ENCODE data around the gene BTBD7. TPM values are rescaled to one million over a fixed set of nuclear protein-coding genes. Genes with fewer than 3 reads are reported as not detected.

BTBD7 gene
- total RNA-seq, 1 experiment from 2014 or later, result 24.7 TPM

GRCh38 chr14:93299866-93300265 lies 33.0 kb downstream of the BTBD7 start:
- TF ChIP-seq TCF7L2 (IDR thresholded peaks at IDR 0.05; ENCODE audit: low read depth, low read length) (no peak), POLR2AphosphoS5 (IDR thresholded peaks at IDR 0.05; ENCODE audit: low read depth, low read length) (no peak), CTCF (IDR thresholded peaks at IDR 0.05) (no peak), SIN3A (IDR thresholded peaks at IDR 0.05; ENCODE audit: borderline replicate concordance, insufficient read depth, low read depth, low read length) (no peak)
- TF ChIP-seq, protein P1, sequence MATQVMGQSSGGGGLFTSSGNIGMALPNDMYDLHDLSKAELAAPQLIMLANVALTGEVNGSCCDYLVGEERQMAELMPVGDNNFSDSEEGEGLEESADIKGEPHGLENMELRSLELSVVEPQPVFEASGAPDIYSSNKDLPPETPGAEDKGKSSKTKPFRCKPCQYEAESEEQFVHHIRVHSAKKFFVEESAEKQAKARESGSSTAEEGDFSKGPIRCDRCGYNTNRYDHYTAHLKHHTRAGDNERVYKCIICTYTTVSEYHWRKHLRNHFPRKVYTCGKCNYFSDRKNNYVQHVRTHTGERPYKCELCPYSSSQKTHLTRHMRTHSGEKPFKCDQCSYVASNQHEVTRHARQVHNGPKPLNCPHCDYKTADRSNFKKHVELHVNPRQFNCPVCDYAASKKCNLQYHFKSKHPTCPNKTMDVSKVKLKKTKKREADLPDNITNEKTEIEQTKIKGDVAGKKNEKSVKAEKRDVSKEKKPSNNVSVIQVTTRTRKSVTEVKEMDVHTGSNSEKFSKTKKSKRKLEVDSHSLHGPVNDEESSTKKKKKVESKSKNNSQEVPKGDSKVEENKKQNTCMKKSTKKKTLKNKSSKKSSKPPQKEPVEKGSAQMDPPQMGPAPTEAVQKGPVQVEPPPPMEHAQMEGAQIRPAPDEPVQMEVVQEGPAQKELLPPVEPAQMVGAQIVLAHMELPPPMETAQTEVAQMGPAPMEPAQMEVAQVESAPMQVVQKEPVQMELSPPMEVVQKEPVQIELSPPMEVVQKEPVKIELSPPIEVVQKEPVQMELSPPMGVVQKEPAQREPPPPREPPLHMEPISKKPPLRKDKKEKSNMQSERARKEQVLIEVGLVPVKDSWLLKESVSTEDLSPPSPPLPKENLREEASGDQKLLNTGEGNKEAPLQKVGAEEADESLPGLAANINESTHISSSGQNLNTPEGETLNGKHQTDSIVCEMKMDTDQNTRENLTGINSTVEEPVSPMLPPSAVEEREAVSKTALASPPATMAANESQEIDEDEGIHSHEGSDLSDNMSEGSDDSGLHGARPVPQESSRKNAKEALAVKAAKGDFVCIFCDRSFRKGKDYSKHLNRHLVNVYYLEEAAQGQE (IDR thresholded peaks at IDR 0.05; ENCODE audit: insufficient read depth in 1 of 2, low read depth in 2 of 2, low read length in 1 of 2), result no peak
- in situ Hi-C loops (cut with HindIII; ENCODE audit: low pct_unique_long_range_greater_than_20kb, low sequenced_read_pairs), result no loop called here
- ChIA-PET CTCF (no interaction called here), POLR2A (no interaction called here)
- no peaks in the 10 kb centered on the region; the same call in 1 of the 2 replicates for H3K4me1 ChIP-seq (ENCODE audit: control insufficient read depth, insufficient read depth, low read length)
- H3K36me3 ChIP-seq (ENCODE audit: control insufficient read depth, insufficient read depth, low read length), result no peaks in the 10 kb centered on the region
- H3K4me3 ChIP-seq (ENCODE audit: low read depth in 2 of 2, low read length in 2 of 2), result no peak overlapping the region
- no peaks in the 10 kb centered on the region for H3K27me3 ChIP-seq (ENCODE audit: control insufficient read depth, insufficient read depth, low read length)
- DNase-seq (ENCODE audit: low read depth, low spot score) (no peak), ATAC-seq (no peak)
- H3K27ac ChIP-seq (ENCODE audit: low read length), result no peak overlapping the region
- no TSS peak for BruUV-seq (replicated peaks)
- intact Hi-C loops (cut with micrococcal nuclease; ENCODE audit: unreplicated experiment), result no loop called here
- no peaks in the 10 kb centered on the region for H3K9me3 ChIP-seq (ENCODE audit: control insufficient read depth, insufficient read depth, low read depth, low read length)

DNA sequence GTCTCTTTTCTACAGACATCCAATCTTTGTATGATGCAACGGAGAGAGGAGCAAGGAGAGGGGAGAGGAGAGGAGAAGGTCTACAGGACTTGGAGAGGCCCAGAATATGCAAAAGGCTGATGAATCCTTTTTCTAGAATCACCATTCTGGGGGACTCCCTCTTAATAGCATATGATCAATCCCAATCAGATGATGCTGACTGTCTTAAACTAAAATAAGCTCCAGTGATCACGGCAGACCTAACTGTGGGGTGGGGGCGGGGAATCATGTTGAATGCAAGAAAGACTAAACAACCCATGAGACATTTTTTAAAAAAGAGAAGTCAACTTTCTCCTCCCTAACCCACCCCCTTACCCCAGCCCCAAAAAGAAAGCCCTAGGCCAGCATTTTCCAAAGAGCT lies 33.4 kb downstream of the BTBD7 start:
- CTCF ChIA-PET, result no interaction called here
- ATAC-seq (no peak), DNase-seq (ENCODE audit: low read depth, low spot score) (no peak)
- H3K4me1 ChIP-seq (ENCODE audit: control insufficient read depth, insufficient read depth, low read length), result no peaks in the 10 kb centered on the region; the same call in 1 of the 2 replicates
- in situ Hi-C loops (cut with HindIII; ENCODE audit: low pct_unique_long_range_greater_than_20kb, low sequenced_read_pairs), result no loop called here
- TF ChIP-seq CTCF (IDR thresholded peaks at IDR 0.05) (no peak), TCF7L2 (IDR thresholded peaks at IDR 0.05; ENCODE audit: low read depth, low read length) (no peak), POLR2AphosphoS5 (IDR thresholded peaks at IDR 0.05; ENCODE audit: low read depth, low read length) (no peak), SIN3A (IDR thresholded peaks at IDR 0.05; ENCODE audit: borderline replicate concordance, insufficient read depth, low read depth, low read length) (no peak)
- TF ChIP-seq, protein P1 (IDR thresholded peaks at IDR 0.05; ENCODE audit: insufficient read depth in 1 of 2, low read depth in 2 of 2, low read length in 1 of 2), result no peak
- no peaks in the 10 kb centered on the region for H3K27me3 ChIP-seq (ENCODE audit: control insufficient read depth, insufficient read depth, low read length)
- no peaks in the 10 kb centered on the region for H3K36me3 ChIP-seq (ENCODE audit: control insufficient read depth, insufficient read depth, low read length)
- intact Hi-C loops (cut with micrococcal nuclease; ENCODE audit: unreplicated experiment), result no loop called here
- no peak overlapping the region for H3K27ac ChIP-seq (ENCODE audit: low read length)
- POLR2A ChIA-PET, result no interaction called here
- BruUV-seq (replicated peaks), result no TSS peak
- H3K9me3 ChIP-seq (ENCODE audit: control insufficient read depth, insufficient read depth, low read depth, low read length), result no peaks in the 10 kb centered on the region
- no peak overlapping the region for H3K4me3 ChIP-seq (ENCODE audit: low read depth in 2 of 2, low read length in 2 of 2)

Data from Panc1 (cell line).